BJ (cell line): ENCODE data around the gene NPTN. TPM values are rescaled to one million over a fixed set of nuclear protein-coding genes. Genes with fewer than 3 reads are reported as not detected.

Experiments
- CTCF ChIA-PET: fragments of 350-600 bp; formaldehyde crosslinking; extraction: SDS; loops from one replicate; lab custom pipeline; 2021; ENCODE audit warnings: antibody characterized with exemption, inconsistent platforms; lab: Yijun Ruan, JAX
- POLR2A ChIA-PET: fragments of 300-600 bp; sonication (Branson Sonifier 250); formaldehyde crosslinking; extraction: SDS; loops from one replicate; lab custom pipeline; 2021; ENCODE audit warnings: antibody characterized with exemption; lab: Charles Lee
- DNase-seq: peaks from one replicate; pipeline ENCODE4 v3.0.0-alpha.2; 2011; ENCODE audit warnings: low read depth
- H3K27me3 ChIP-seq: 2 replicates; pipeline ENCODE4 v1.6.0; 2011; ENCODE audit warnings: low read length; ENCODE audit not compliant: control insufficient read depth, insufficient read depth
- H3K36me3 ChIP-seq: 2 replicates; pipeline ENCODE4 v1.5.1; 2011; ENCODE audit warnings: low read length; ENCODE audit not compliant: control insufficient read depth, insufficient read depth
- H3K4me3 ChIP-seq: 2 replicates; pipeline ENCODE4 v1.5.1; 2011; ENCODE audit warnings: low read depth, mild to moderate bottlenecking, control low read depth, low read length
- CTCF ChIP-seq: IDR thresholded peaks from 2 replicates; pipeline ENCODE4 v1.5.1; 2011; ENCODE audit warnings: low read depth, mild to moderate bottlenecking, control low read depth, inconsistent platforms, low read length, moderate library complexity; ENCODE audit not compliant: insufficient read depth
- polyA plus RNA-seq: library from polyadenylated mRNA; depleted of rRNA; stranded (reverse); fragments of >200 nt; gene quantifications from 2 replicates; pipeline ENCODE4 v1.2.3, GENCODE V29; 2011

Gene NPTN
- polyA plus RNA-seq, 1 experiment, result 406 TPM

- H3K36me3 ChIP-seq, result no peaks in the 10 kb centered on the region
- no peaks in the 10 kb centered on the region for H3K27me3 ChIP-seq
- POLR2A ChIA-PET, result no interaction called here
- no peak overlapping the region for H3K4me3 ChIP-seq
- no peak for TF ChIP-seq CTCF
- no peak for DNase-seq
- CTCF ChIA-PET, result no interaction called here
Observed at GRCh38 chr15:73527598-73527997, 105.6 kb downstream of the NPTN start.

GRCh38 chr15:73524919-73525318 lies 108.3 kb downstream of the NPTN start:
- no peak for DNase-seq
- ChIA-PET POLR2A (no interaction called here), CTCF (no interaction called here)
- Histone ChIP-seq H3K4me3 (no peak overlapping the region), H3K27me3 (no peaks in the 10 kb centered on the region; the same call in 1 of the 2 replicates), H3K36me3 (no peaks in the 10 kb centered on the region)
- TF ChIP-seq CTCF, result no peak

- ChIA-PET POLR2A (no interaction called here), CTCF (no interaction called here)
- Histone ChIP-seq H3K27me3 (no peaks in the 10 kb centered on the region; the same call in 1 of the 2 replicates), H3K36me3 (no peaks in the 10 kb centered on the region), H3K4me3 (no peak overlapping the region)
- DNase-seq, result no peak
- TF ChIP-seq CTCF, result no peak
Observed at GRCh38 chr15:73522011-73522410, 111.2 kb downstream of the NPTN start.

GRCh38 chr15:73518876-73519733 lies 114.1 kb downstream of the NPTN start:
- DNase-seq, result no peak
- POLR2A ChIA-PET, result no interaction called here
- TF ChIP-seq CTCF, result no peak

GRCh38 chr15:73518180-73518862 lies 114.9 kb downstream of the NPTN start:
- Histone ChIP-seq H3K36me3 (no peaks in the 10 kb centered on the region), H3K4me3 (no peak overlapping the region), H3K27me3 (no peaks in the 10 kb centered on the region; the same call in 1 of the 2 replicates)
- POLR2A ChIA-PET, result no interaction called here
- no peak for TF ChIP-seq CTCF
- CTCF ChIA-PET, result interaction anchor here (0.6 kb wide), 1 partner anchor 291 kb away, joined by 3 read pairs; no protein-coding TSS in a partner anchor
- no peak for DNase-seq

More at GRCh38 chr15:73518876-73519733, 114.1 kb downstream of the NPTN start:
- H3K4me3 ChIP-seq, result no peak overlapping the region
- CTCF ChIA-PET, result interaction anchor here (0.6 kb wide), 2 partner anchors 72 to 291 kb away, joined by 3 to 4 read pairs; no protein-coding TSS in a partner anchor
- no peaks in the 10 kb centered on the region for H3K36me3 ChIP-seq
- H3K27me3 ChIP-seq, result no peaks in the 10 kb centered on the region; the same call in 1 of the 2 replicates
